HUES64 (cell line): ENCODE measurements around the gene HTR6.

Experiments
- H3K27ac ChIP-seq: 2 replicates; pipeline ENCODE4 v1.7.0; 2013; ENCODE audit warnings: low read depth, low read length, inconsistent platforms
- H3K27me3 ChIP-seq: 2 replicates; pipeline ENCODE4 v1.6.1; 2013; ENCODE audit warnings: mild to moderate bottlenecking, low read length; ENCODE audit not compliant: insufficient read depth
- H3K36me3 ChIP-seq: 2 replicates; pipeline ENCODE4 v1.6.1; 2013; ENCODE audit warnings: mild to moderate bottlenecking, low read length; ENCODE audit not compliant: insufficient read depth
- H3K4me1 ChIP-seq: 2 replicates; pipeline ENCODE4 v1.6.1; 2013; ENCODE audit warnings: mild to moderate bottlenecking, low read length, moderate library complexity; ENCODE audit not compliant: insufficient read depth
- H3K4me3 ChIP-seq: 2 replicates; pipeline ENCODE4 v1.5.1; 2013; ENCODE audit warnings: mild to moderate bottlenecking, low read length, moderate library complexity
- H3K9ac ChIP-seq: 2 replicates; pipeline ENCODE4 v1.6.1; 2013; ENCODE audit warnings: mild to moderate bottlenecking, low read depth, low read length
- H3K9me3 ChIP-seq: 2 replicates; pipeline ENCODE4 v1.6.1; 2013; ENCODE audit warnings: low read depth, low read length; ENCODE audit not compliant: insufficient read depth
- WGBS: fragments of 150-250, 120-280 bp; methylation state at CpG from one replicate; pipeline ENCODE4 v1.1.7; 2013; ENCODE audit warnings: missing lambda C conversion rate; 5-methylcytosine and 5-hydroxymethylcytosine counted together

Gene HTR6

GRCh38 chr1:19688041-19688842 is 23.6 kb downstream of the HTR6 start:
- 89% methylated on average over 19 of the region's 19 CpGs for WGBS
- no peak overlapping the region; the same call in 1 of the 2 replicates for H3K27ac ChIP-seq

DNA sequence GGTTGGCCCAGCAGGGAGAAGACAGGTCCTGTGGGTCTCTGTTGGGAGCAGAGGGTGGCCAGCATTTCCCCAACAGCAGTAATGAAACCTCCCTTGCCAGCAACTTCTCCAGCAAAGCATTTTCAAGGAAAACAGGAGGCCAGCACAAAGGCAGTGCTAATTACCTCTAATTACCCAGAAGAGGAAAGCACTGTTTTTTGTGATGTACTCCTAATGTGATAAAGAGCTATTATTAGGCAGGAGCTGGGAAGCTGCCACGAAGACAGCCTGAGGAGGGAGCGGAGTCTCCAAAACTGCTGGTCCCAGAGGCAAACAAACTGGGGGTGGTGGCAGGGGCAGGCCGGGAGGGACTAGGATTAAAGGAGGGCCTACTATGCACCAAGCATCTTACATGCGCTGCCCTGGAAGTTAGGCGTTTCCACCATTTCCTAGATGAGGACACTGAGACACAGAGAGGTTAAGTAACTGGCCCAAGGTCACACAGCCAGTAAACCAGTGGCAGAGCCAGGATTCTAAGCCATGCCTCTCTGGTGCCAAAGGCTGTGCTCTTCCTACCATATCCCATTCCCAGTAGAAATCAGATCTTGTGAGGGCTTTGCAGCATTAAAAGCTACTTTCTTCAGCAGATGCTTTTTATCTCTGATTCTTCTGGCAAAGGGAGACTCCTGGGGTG is 24.5 kb downstream of the HTR6 start:
- 60% methylated on average over 5 of the region's 5 CpGs for WGBS
- H3K36me3 ChIP-seq: no peaks in the 10 kb centered on the region
- H3K27ac ChIP-seq: no peak overlapping the region; the same call in 1 of the 2 replicates
- H3K4me1 ChIP-seq: no peaks in the 10 kb centered on the region; the same call in 1 of the 2 replicates
- peaks cover 3% of the 10 kb centered on the region; the same call in 1 of the 2 replicates for H3K9me3 ChIP-seq
- H3K27me3 ChIP-seq: no peaks in the 10 kb centered on the region
- no peak overlapping the region for H3K4me3 ChIP-seq
- H3K9ac ChIP-seq: no peak overlapping the region

More at GRCh38 chr1:19688041-19688842, 23.6 kb downstream of the HTR6 start:
- Histone ChIP-seq H3K9me3 (peaks cover 3% of the 10 kb centered on the region; the same call in 1 of the 2 replicates), H3K9ac (no peak overlapping the region), H3K4me1 (no peaks in the 10 kb centered on the region; the same call in 1 of the 2 replicates), H3K4me3 (no peak overlapping the region), H3K36me3 (no peaks in the 10 kb centered on the region), H3K27me3 (no peaks in the 10 kb centered on the region)

GRCh38 chr1:19689856-19690255 is 25.2 kb downstream of the HTR6 start:
- Histone ChIP-seq H3K9ac (no peak overlapping the region), H3K27ac (no peak overlapping the region), H3K4me1 (no peaks in the 10 kb centered on the region; the same call in 1 of the 2 replicates), H3K9me3 (peaks cover 3% of the 10 kb centered on the region; the same call in 1 of the 2 replicates), H3K27me3 (no peaks in the 10 kb centered on the region), H3K36me3 (no peaks in the 10 kb centered on the region), H3K4me3 (no peak overlapping the region)
- 94% methylated on average over 3 of the region's 3 CpGs for WGBS

GRCh38 chr1:19690342-19690741 is 25.7 kb downstream of the HTR6 start:
- no peak overlapping the region for H3K27ac ChIP-seq
- no peaks in the 10 kb centered on the region for H3K36me3 ChIP-seq
- H3K9ac ChIP-seq: no peak overlapping the region
- 87% methylated on average over 7 of the region's 7 CpGs for WGBS
- no peak overlapping the region for H3K4me3 ChIP-seq
- H3K9me3 ChIP-seq: peaks cover 3% of the 10 kb centered on the region; the same call in 1 of the 2 replicates
- no peaks in the 10 kb centered on the region; the same call in 1 of the 2 replicates for H3K4me1 ChIP-seq
- no peaks in the 10 kb centered on the region for H3K27me3 ChIP-seq

GRCh38 chr1:19694298-19694697 is 29.6 kb downstream of the HTR6 start:
- H3K9ac ChIP-seq: no peak overlapping the region
- no peak overlapping the region for H3K27ac ChIP-seq
- H3K4me1 ChIP-seq: no peaks in the 10 kb centered on the region
- H3K4me3 ChIP-seq: no peak overlapping the region
- H3K9me3 ChIP-seq: peaks cover 3% of the 10 kb centered on the region; the same call in 1 of the 2 replicates
- no peaks in the 10 kb centered on the region for H3K36me3 ChIP-seq
- WGBS: 86% methylated on average over 14 of the region's 14 CpGs
- no peaks in the 10 kb centered on the region for H3K27me3 ChIP-seq

GRCh38 chr1:19695772-19696171 is 31.1 kb downstream of the HTR6 start:
- no peak overlapping the region for H3K9ac ChIP-seq
- no peaks in the 10 kb centered on the region for H3K27me3 ChIP-seq
- H3K4me3 ChIP-seq: no peak overlapping the region
- no peak overlapping the region for H3K27ac ChIP-seq
- no peaks in the 10 kb centered on the region for H3K4me1 ChIP-seq
- whole genome bisulfite sequencing: 83% methylated on average over 7 of the region's 7 CpGs
- H3K36me3 ChIP-seq: no peaks in the 10 kb centered on the region
- H3K9me3 ChIP-seq: no peaks in the 10 kb centered on the region

GRCh38 chr1:19696820-19697219 is 32.1 kb downstream of the HTR6 start:
- WGBS: 94% methylated on average over 8 of the region's 8 CpGs
- Histone ChIP-seq H3K36me3 (no peaks in the 10 kb centered on the region), H3K9ac (no peak overlapping the region), H3K4me3 (no peak overlapping the region), H3K27me3 (no peaks in the 10 kb centered on the region), H3K9me3 (no peaks in the 10 kb centered on the region), H3K27ac (no peak overlapping the region), H3K4me1 (no peaks in the 10 kb centered on the region)

DNA sequence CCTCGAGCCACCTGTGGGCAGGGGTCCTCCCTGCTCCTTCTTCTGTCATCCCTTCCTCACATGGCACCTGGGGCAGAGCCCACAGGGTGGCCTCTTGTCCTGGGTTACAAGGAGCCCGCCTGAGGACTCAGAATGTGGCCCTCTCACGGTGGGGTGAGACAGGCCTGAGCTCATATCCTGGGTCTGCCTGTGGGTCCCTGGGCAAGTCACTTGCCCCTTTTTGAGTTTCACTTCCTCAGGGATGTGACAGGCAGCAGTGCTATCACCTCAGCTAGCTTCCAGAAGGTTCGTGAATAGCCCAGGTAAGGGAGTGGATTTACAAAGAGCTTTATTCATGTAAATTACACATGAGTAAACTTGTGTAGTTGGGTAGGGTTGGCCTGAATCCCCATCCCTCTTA is 33.5 kb downstream of the HTR6 start:
- no peaks in the 10 kb centered on the region for H3K27me3 ChIP-seq
- H3K27ac ChIP-seq: no peak overlapping the region
- 81% methylated on average over 4 of the region's 4 CpGs for WGBS

GRCh38 chr1:19700079-19700777 is 35.6 kb downstream of the HTR6 start:
- no peak overlapping the region for H3K9ac ChIP-seq
- no peaks in the 10 kb centered on the region for H3K36me3 ChIP-seq
- 89% methylated on average over 14 of the region's 14 CpGs for WGBS
- H3K27ac ChIP-seq: no peak overlapping the region
- peaks cover 7% of the 10 kb centered on the region; the same call in 1 of the 2 replicates for H3K4me1 ChIP-seq
- no peaks in the 10 kb centered on the region for H3K9me3 ChIP-seq
- H3K27me3 ChIP-seq: no peaks in the 10 kb centered on the region
- H3K4me3 ChIP-seq: no peak overlapping the region

More for the DNA sequence above, 33.5 kb downstream of the HTR6 start:
- Histone ChIP-seq H3K9me3 (no peaks in the 10 kb centered on the region), H3K36me3 (no peaks in the 10 kb centered on the region), H3K4me3 (no peak overlapping the region), H3K9ac (no peak overlapping the region), H3K4me1 (no peaks in the 10 kb centered on the region)

- no peaks in the 10 kb centered on the region for H3K36me3 ChIP-seq
- H3K4me1 ChIP-seq: peaks cover 7% of the 10 kb centered on the region; the same call in 1 of the 2 replicates
- H3K27me3 ChIP-seq: no peaks in the 10 kb centered on the region
- no peak overlapping the region for H3K27ac ChIP-seq
- WGBS: 82% methylated on average over 3 of the region's 3 CpGs
- no peaks in the 10 kb centered on the region for H3K9me3 ChIP-seq
- H3K4me3 ChIP-seq: no peak overlapping the region
- H3K9ac ChIP-seq: no peak overlapping the region
Measured at GRCh38 chr1:19703280-19703679, 38.6 kb downstream of the HTR6 start.
